ENCODE results near the gene CACNA1D. TPM values are rescaled to one million over a fixed set of nuclear protein-coding genes. Genes with fewer than 3 reads are reported as not detected.

Gene CACNA1D
- 0.09 TPM in 1 of 2 replicates, not detected in the other for total RNA-seq

GRCh38 chr3:53493963-53494791 is at the start of gene CACNA1D:
Gene CACNA1D, plus strand, starts transcription at chr3:53494611. Its CDS starts 556 bp downstream, at chr3:53495167.

GRCh38 chr3:53846134-53846850 is 351.9 kb downstream of the CACNA1D start, which contains the start of the genes CHDH and IL17RB:
Gene CHDH, minus strand, starts transcription at chr3:53846419. Its CDS starts 22,411 bp downstream, at chr3:53824008.
Gene IL17RB, plus strand, starts transcription at chr3:53846568. Its CDS starts 21 bp downstream, at chr3:53846589.

Other genes starting within 250 kb of the CACNA1D start
- gene TKT, start 238.6 kb upstream of the CACNA1D start, total RNA-seq: 172 and 283 TPM in 2 replicates
- gene DCP1A, start 147.1 kb upstream of the CACNA1D start, total RNA-seq: 12.2 and 16.7 TPM in 2 replicates